Breast epithelium (tissue), 4 donors: ENCODE results near the gene UGT1A8. TPM values are rescaled to one million over a fixed set of nuclear protein-coding genes. Genes with fewer than 3 reads are reported as not detected.

Experiments used
- DNase-seq, 2 donors: peaks; one replicate each; pipeline ENCODE4 v3.0.0-alpha.2; 2019; ENCODE audit warnings: low spot score in 2 of 2
- H3K27ac ChIP-seq, 2 donors: fragments of 200-600 bp; sonication (generic) in 1 of 2; one replicate each; pipeline ENCODE4 v1.5.1; 2016 to 2019; ENCODE audit warnings: mild to moderate bottlenecking in 1 of 2
- H3K27me3 ChIP-seq, 2 donors: fragments of 200-600 bp; sonication (generic) in 1 of 2; one replicate each; pipeline versions ENCODE4 v1.5.1 to v1.6.0; 2017 to 2019; ENCODE audit warnings: control low read depth in 1 of 2, mild to moderate bottlenecking in 1 of 2
- H3K36me3 ChIP-seq: fragments of 200-600 bp; one replicate; pipeline ENCODE4 v1.5.1; 2019
- H3K4me1 ChIP-seq, 2 donors: fragments of 200-600 bp; sonication (generic); one replicate each; pipeline ENCODE4 v1.5.1; 2016 to 2019; ENCODE audit warnings: control low read depth in 1 of 2
- H3K4me3 ChIP-seq, 3 donors: fragments of 200-600 bp; sonication (generic); 1 replicate in 2 of 3; 2 replicates in 1 of 3; pipeline ENCODE4 v1.5.1; 2016 to 2019; ENCODE audit warnings: mild to moderate bottlenecking in 3 of 3, moderate library complexity in 2 of 3
- H3K9me3 ChIP-seq, 2 donors: fragments of 200-600 bp; sonication (generic) in 1 of 2; one replicate each; pipeline ENCODE4 v1.5.1; 2016 to 2019; ENCODE audit warnings: control low read depth in 1 of 2
- CTCF ChIP-seq, 3 donors: fragments of 450-650 bp; IDR thresholded peaks; one replicate each; pipeline ENCODE4 v1.5.1; 2016 to 2017; ENCODE audit warnings: antibody characterized with exemption in 3 of 3, mild to moderate bottlenecking in 3 of 3, moderate library complexity in 3 of 3
- POLR2A ChIP-seq: fragments of 450-650 bp; IDR thresholded peaks from one replicate; pipeline ENCODE4 v1.6.1; 2016; ENCODE audit warnings: antibody characterized with exemption, mild to moderate bottlenecking, moderate library complexity
- POLR2AphosphoS5 ChIP-seq, 3 donors: sonication (generic); formaldehyde crosslinking; IDR thresholded peaks; one replicate each; pipeline ENCODE4 v1.6.1; 2017; ENCODE audit warnings: antibody characterized with exemption in 3 of 3
- intact Hi-C: fragments of 100-400 bp; cut with DNase I; formaldehyde crosslinking; loops from one replicate; pipeline ENCODE4 v1.15.1; 2023; ENCODE audit warnings: low total_unique reads
- total RNA-seq, 3 donors: library from RNA; depleted of rRNA; stranded (reverse); fragments of >200 nt; gene quantifications; one replicate each; pipeline ENCODE4 v1.1.0, GENCODE V29; 2016

UGT1A8 gene
- total RNA-seq, 3 donors from 2014 or later: not detected

DNA sequence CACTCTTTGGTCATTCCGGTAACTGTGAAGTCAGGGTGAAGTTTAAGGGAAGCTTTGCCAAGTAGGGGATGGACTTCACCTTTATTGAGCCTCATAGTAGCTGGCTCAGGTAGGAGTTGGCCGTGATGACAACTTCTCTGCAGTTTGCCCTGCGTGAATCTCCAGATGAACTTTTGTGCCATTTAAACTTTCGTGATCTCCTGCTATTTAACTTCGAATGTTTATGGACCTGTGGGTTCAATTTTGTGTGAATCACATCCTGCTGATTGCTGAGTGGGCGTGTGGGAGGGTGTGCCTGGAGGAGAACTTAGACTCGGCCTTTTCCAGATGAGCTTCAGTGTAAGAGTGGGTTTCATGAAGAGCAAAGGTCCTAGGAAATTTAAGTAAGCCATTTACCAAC lies 146.8 kb downstream of the UGT1A8 start:
- intact Hi-C loops: no loop called here
- no peaks in the 10 kb centered on the region for H3K9me3 ChIP-seq
- DNase-seq: no peak
- no peak for TF ChIP-seq CTCF (IDR thresholded peaks at IDR 0.05)
- no peak for TF ChIP-seq POLR2A
- no peak for TF ChIP-seq POLR2AphosphoS5 (IDR thresholded peaks at IDR 0.05)
- no peaks in the 10 kb centered on the region for H3K36me3 ChIP-seq
- no peak overlapping the region for H3K27ac ChIP-seq
- no peaks in the 10 kb centered on the region for H3K4me1 ChIP-seq
- H3K4me3 ChIP-seq: no peak overlapping the region
- H3K27me3 ChIP-seq: no peaks in the 10 kb centered on the region

DNA sequence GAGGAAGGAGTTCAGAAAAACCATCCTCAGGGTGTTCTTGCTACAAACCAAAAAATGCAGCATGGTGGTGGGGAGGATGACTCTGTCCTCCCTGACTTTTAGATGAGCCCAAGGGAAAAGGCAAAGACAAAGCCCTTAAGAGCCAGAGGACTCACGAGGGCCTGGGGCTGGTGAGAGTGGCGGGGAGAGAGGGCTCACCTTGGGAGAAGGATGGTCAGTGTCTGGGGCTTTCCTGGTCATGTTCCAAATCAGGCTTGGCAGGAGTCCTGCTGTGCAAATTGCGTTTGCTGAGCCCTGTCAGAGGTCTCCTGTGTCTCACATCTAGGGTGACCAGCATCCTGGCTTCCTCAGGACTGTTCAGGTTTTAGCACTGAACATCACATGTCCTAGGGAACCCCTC lies 147.3 kb downstream of the UGT1A8 start:
- H3K4me1 ChIP-seq: no peaks in the 10 kb centered on the region
- intact Hi-C loops: no loop called here
- H3K4me3 ChIP-seq: no peak overlapping the region
- no peaks in the 10 kb centered on the region for H3K36me3 ChIP-seq
- DNase-seq: no peak
- no peak overlapping the region for H3K27ac ChIP-seq
- no peaks in the 10 kb centered on the region for H3K27me3 ChIP-seq
- TF ChIP-seq CTCF (IDR thresholded peaks at IDR 0.05) (no peak), POLR2AphosphoS5 (IDR thresholded peaks at IDR 0.05) (no peak), POLR2A (no peak)
- H3K9me3 ChIP-seq: no peaks in the 10 kb centered on the region

DNA sequence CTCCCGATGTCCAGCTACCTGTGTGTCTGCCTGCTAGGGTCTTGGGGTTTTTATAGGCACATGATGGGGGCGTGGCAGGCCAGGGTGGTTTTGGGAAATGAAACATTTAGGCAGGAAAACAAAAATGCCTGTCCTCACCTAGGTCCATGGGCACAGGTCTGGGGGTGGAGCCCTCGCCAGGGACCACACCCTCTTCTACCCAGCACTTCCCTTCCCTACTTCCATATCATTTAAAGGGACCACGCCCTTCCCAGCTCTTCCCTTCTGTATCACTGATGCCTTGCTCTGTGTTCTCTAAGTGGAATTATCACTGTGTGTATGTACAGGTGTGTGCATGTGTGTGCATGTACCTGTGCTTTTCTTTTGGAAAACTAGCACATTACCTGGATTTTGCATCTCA lies 149.0 kb downstream of the UGT1A8 start:
- no peaks in the 10 kb centered on the region for H3K27me3 ChIP-seq

DNA sequence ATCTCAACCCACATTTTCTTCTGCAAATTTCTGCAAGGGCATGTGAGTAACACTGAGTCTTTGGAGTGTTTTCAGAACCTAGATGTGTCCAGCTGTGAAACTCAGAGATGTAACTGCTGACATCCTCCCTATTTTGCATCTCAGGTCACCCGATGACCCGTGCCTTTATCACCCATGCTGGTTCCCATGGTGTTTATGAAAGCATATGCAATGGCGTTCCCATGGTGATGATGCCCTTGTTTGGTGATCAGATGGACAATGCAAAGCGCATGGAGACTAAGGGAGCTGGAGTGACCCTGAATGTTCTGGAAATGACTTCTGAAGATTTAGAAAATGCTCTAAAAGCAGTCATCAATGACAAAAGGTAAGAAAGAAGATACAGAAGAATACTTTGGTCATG lies 150.6 kb downstream of the UGT1A8 start:
- H3K27ac ChIP-seq: no peak overlapping the region
- no peak for DNase-seq
- H3K9me3 ChIP-seq: no peaks in the 10 kb centered on the region
- H3K36me3 ChIP-seq: no peaks in the 10 kb centered on the region
- H3K4me3 ChIP-seq: no peak overlapping the region
- no peaks in the 10 kb centered on the region for H3K27me3 ChIP-seq
- H3K4me1 ChIP-seq: no peaks in the 10 kb centered on the region
- TF ChIP-seq POLR2AphosphoS5 (IDR thresholded peaks at IDR 0.05) (no peak), CTCF (IDR thresholded peaks at IDR 0.05) (no peak), POLR2A (no peak)
- intact Hi-C loops: no loop called here

More for the DNA sequence above, 149.0 kb downstream of the UGT1A8 start:
- Histone ChIP-seq H3K4me3 (no peak overlapping the region), H3K4me1 (no peaks in the 10 kb centered on the region), H3K27ac (no peak overlapping the region), H3K36me3 (no peaks in the 10 kb centered on the region), H3K9me3 (no peaks in the 10 kb centered on the region)
- DNase-seq: no peak
- intact Hi-C loops: no loop called here
- TF ChIP-seq POLR2A (no peak), POLR2AphosphoS5 (IDR thresholded peaks at IDR 0.05) (no peak), CTCF (IDR thresholded peaks at IDR 0.05) (no peak)

DNA sequence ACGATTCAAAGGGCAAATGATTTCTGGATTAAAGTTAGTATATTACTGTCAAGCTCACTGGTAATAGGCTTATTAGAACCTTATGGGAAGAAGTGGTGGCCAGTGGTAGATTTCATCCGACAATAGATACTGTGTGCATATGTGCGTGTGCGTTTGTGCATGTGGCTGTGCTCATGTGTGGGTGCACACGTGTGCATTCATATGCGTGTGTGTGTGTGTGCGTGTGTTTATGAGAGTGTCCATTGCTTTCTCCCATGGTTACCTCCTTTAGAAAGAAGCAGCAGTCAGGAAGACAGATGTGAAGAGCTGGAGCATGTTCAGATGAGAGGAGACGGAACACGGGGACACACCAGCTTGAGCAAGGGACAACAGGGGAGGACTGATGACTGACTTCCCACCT lies 151.8 kb downstream of the UGT1A8 start:
- Histone ChIP-seq H3K27ac (no peak overlapping the region), H3K9me3 (no peaks in the 10 kb centered on the region), H3K4me1 (no peaks in the 10 kb centered on the region), H3K36me3 (no peaks in the 10 kb centered on the region), H3K27me3 (no peaks in the 10 kb centered on the region), H3K4me3 (no peak overlapping the region)
- TF ChIP-seq CTCF (IDR thresholded peaks at IDR 0.05) (no peak), POLR2A (no peak), POLR2AphosphoS5 (IDR thresholded peaks at IDR 0.05) (no peak)
- intact Hi-C loops: no loop called here
- DNase-seq: no peak
